ENCODE data around the gene PCDHAC2.

PCDHAC2 gene

GRCh38 chr5:140966293-140967225 lies at the start of gene PCDHAC2:
PCDHAC2 (plus strand) TSS chr5:140966476; CDS start chr5:140966767, 291 bp downstream.
- DNase-seq, result peak in 55 of 58 donors; percentile 40 to 88 (median 67)

GRCh38 chr5:140923601-140924000 lies 42.7 kb upstream of the PCDHAC2 start:
- peak in 1 of 58 donors; percentile 29 for DNase-seq

DNA sequence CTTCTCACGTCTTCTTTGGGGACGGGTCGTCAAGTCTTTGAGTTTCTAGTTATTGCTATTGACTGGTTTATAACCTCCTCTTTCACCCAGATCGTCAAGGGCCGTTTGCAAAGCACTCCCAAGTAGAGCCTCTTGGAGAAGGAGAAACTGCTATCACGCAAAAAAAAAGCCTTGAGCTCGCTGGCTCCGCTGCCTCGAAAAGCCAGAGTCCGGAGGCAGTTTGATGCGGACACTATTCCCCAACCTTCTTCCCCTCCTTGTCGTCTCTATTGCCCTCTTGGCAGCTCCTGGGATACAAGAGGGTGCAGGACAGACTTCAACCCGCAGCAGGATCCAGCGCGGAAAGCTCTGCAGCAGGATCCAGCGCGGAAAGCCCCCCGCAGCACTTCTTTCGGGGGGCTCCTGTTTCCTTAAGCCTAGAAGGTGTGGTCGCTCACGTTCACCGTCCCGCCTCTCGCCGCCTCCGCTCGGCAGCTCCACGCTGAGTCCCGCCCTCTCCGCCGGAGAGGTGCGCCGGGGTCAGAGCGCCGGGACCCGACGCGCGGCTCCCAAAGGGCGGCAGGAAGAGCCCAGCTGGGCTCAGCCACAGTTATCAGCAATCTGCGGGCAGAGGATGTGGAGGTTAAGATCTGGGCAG lies 40.4 kb upstream of the PCDHAC2 start, which contains the start of gene PCDHAC1:
Gene PCDHAC1, plus strand, starts transcription at position 494 of the 637 bp plus-strand sequence. CDS start 594 bp downstream, outside the sequence.
- DNase-seq, result peak in 7 of 58 donors; percentile 18 to 70 (median 40)

DNA sequence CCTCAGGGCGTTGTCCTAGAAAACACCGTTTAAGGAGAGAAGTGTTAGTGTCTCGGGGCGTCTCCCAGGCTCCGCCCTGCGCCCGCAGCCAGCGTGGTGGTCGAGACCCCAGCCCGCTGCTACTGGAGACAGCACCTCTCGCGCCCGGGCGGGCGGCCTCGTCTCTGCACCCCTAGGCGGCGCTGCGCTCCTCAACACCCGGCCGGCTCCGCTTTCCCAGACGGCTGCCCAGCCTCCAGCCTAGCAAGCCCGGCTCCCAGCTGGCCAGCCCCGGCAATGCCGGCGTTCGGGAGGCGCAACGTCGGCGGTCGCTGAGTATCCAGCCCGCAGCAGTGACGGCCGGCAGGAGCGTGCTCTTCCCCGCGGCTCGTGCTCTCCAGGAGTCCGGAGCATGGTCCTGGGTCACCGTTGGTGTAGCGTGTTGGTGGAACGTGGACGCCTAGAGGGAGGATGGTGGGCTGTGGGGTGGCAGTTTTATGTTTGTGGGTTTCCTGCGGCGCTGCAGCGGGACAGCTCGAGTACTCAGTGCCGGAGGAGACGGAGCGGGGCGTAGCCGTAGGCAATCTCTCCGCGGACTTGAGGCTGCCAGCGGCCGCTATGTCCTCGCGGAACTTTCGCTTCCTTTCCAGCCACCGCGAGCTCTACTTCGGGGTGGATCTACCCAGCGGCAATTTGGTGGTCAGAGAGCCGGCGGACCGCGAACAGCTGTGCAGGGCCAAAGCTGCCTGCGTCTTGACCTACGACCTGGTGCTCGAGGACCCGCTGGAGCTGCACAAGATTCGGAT lies 39.6 kb upstream of the PCDHAC2 start:
- DNase-seq, result peak in 57 of 58 donors; percentile 6 to 83 (median 63)

DNA sequence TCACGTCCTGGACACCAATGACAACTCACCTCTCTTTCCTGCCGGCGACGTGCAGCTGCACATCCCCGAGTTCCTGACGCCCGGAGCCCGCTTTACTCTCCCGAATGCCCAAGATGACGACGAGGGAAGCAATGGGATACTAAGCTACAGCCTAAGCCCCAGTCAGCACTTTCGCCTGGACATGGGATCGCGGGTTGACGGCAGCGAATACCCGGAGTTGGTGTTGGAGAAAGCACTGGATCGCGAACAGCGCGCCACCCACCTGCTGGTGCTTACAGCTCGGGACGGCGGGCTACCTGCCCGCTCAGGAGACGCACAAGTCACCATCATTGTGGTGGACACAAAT lies 39.1 kb upstream of the PCDHAC2 start:
- DNase-seq, result peak in 3 of 58 donors; percentile 4 to 11 (median 5)

GRCh38 chr5:140934964-140935606 lies 31.2 kb upstream of the PCDHAC2 start:
- DNase-seq, result no peak

DNA sequence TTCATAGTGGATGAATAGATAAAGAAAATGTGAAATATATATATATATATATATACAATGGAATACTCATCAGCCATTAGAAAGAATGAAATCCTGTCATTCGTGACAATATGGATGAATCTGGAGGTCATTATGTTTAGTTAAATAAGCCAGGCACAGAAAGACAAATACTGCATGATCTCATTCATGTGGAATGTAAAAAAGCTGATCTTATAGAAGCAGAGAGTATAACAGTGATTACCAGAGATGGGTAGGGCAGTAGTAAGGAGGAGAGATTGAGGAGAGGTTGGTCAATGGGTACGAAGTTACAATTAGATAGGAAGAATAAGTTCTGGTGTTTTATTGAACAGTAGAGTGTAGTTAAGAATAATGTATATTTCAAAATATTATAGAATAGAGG lies 19.7 kb upstream of the PCDHAC2 start:
- DNase-seq, result no peak

- no peak for DNase-seq
Observed at GRCh38 chr5:140951636-140952035, 14.6 kb upstream of the PCDHAC2 start.

- DNase-seq, result no peak
Observed at GRCh38 chr5:140953234-140953633, 13.0 kb upstream of the PCDHAC2 start.

DNA sequence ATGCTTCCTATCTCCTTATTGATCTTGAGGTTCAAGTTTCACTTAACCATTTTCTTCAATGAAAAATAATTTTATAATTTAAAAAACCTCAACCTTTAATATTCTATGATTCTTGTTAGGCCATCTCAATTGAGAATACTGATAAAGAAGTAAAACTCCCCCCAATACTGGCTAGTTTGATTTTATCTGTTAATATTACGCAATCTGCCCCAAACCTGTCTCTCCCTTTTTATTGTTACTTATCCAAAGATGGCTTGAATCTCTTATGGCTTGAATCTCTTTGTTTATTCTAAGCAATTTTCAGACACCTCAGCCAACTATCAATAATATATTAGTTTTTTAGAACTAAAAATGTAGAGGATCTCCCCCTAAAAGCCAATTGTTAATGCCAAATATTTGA lies 4.1 kb upstream of the PCDHAC2 start:
- DNase-seq, result no peak

GRCh38 chr5:140964356-140964755 lies 1.9 kb upstream of the PCDHAC2 start:
- DNase-seq, result no peak

- DNase-seq, result peak in 14 of 58 donors; percentile 26 to 72 (median 56)
Observed at GRCh38 chr5:140965905-140966292, 377 bp upstream of the PCDHAC2 start.

GRCh38 chr5:140967226-140967893 lies 1.1 kb downstream of the PCDHAC2 start:
- DNase-seq, result no peak

- DNase-seq, result no peak
Observed at GRCh38 chr5:140969880-140970279, 3.6 kb downstream of the PCDHAC2 start.

GRCh38 chr5:140973550-140973949 lies 7.3 kb downstream of the PCDHAC2 start:
- DNase-seq, result no peak

DNA sequence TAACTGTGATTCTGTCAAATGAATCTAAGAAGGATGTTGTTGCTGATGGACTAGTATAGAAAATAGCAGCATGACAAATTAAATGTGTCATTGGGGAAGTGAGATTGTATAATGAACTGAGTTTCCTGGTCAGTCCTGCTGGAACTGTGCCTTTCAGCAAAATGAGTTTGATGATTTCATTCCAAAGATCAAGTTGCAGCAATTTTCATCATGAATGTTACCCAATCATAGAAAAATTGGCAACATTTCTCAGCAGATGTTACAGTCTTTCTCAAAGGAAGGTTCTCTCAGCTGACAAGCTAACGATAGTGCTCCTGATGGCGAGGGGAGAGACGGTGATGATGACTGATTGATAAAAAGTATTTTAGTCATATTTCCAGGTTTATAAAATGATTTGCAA lies 10.7 kb downstream of the PCDHAC2 start:
- DNase-seq, result no peak

- DNase-seq, result no peak
Observed at GRCh38 chr5:140978260-140978659, 12.0 kb downstream of the PCDHAC2 start.

DNA sequence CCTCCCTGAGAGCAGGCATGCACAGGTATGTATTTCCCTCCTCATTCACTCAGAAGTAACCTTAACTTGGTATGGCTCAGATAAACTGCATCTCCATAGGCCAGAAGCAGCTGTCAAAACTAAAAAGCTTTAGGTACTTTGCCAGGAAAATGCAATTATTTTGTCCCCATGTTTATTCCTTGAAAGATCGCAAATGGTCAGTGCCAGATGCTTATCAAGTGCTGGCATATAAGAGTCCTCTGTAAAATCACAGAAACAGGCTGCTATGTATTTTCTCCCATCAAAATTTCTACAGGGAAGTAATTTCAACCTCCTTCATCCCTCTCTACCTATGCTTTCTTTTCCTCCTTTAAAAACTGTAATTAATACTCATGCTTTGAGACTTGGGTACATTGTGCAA lies 12.7 kb downstream of the PCDHAC2 start:
- DNase-seq, result no peak

- no peak for DNase-seq
Observed at GRCh38 chr5:140982083-140982716, 15.9 kb downstream of the PCDHAC2 start.

- DNase-seq, result no peak
Observed at GRCh38 chr5:140986117-140986521, 19.8 kb downstream of the PCDHAC2 start.

All from anterior cingulate cortex (tissue), 58 donors.